GM10248 (cell line): Measurements from ENCODE around the gene ERMN.
"Not testable (repeated sequence)": the region's sequence is repeated elsewhere in the genome, so short reads cannot be mapped to it uniquely, and the experiment has no call there.

ENCODE experiments used
- CTCF ChIA-PET: fragments of 300-600 bp; sonication (Branson Sonifier 250); formaldehyde crosslinking; extraction: SDS; loops from one replicate; lab custom pipeline; 2021; ENCODE audit warnings: antibody characterized with exemption; lab: Yijun Ruan, JAX
- POLR2A ChIA-PET: fragments of 350-650 bp; sonication (Branson Sonifier 250); formaldehyde crosslinking; extraction: SDS; loops from one replicate; lab custom pipeline; 2020; ENCODE audit warnings: antibody characterized with exemption; lab: Yijun Ruan, JAX
- DNase-seq: peaks from one replicate; pipeline ENCODE4 v3.0.0; 2012; ENCODE audit errors: extremely low spot score
- TF ChIP-seq, protein P1 (sequence below): IDR thresholded peaks from 2 replicates; pipeline ENCODE4 v1.5.1; 2012; ENCODE audit warnings: mild to moderate bottlenecking, low read depth; ENCODE audit errors: extremely low read depth, missing control alignments, control extremely low read depth

Gene ERMN, protein sequence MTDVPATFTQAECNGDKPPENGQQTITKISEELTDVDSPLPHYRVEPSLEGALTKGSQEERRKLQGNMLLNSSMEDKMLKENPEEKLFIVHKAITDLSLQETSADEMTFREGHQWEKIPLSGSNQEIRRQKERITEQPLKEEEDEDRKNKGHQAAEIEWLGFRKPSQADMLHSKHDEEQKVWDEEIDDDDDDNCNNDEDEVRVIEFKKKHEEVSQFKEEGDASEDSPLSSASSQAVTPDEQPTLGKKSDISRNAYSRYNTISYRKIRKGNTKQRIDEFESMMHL

GRCh38 chr2:157325786-157326185 lies at the start of gene ERMN:
Gene ERMN, minus strand, starts transcription at chr2:157325824. Its CDS starts 182 bp downstream, at chr2:157325642.
- ChIA-PET POLR2A (interaction anchor here (1.1 kb wide), 1 partner anchor 95 kb away, joined by 3 read pairs; no protein-coding TSS in a partner anchor), CTCF (interaction anchor here (0.8 to 16.8 kb wide), 24 partner anchors 8 to 660 kb away, joined by 3 to 258 read pairs (median 9); no protein-coding TSS in a partner anchor)
- TF ChIP-seq, protein P1, sequence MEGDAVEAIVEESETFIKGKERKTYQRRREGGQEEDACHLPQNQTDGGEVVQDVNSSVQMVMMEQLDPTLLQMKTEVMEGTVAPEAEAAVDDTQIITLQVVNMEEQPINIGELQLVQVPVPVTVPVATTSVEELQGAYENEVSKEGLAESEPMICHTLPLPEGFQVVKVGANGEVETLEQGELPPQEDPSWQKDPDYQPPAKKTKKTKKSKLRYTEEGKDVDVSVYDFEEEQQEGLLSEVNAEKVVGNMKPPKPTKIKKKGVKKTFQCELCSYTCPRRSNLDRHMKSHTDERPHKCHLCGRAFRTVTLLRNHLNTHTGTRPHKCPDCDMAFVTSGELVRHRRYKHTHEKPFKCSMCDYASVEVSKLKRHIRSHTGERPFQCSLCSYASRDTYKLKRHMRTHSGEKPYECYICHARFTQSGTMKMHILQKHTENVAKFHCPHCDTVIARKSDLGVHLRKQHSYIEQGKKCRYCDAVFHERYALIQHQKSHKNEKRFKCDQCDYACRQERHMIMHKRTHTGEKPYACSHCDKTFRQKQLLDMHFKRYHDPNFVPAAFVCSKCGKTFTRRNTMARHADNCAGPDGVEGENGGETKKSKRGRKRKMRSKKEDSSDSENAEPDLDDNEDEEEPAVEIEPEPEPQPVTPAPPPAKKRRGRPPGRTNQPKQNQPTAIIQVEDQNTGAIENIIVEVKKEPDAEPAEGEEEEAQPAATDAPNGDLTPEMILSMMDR: no peak
- DNase-seq: no peak

GRCh38 chr2:157375384-157375783 lies 49.8 kb upstream of the ERMN start:
- ChIA-PET CTCF (interaction anchor here (1.3 kb wide), 1 partner anchor 48 kb away, joined by 4 read pairs; no protein-coding TSS in a partner anchor), POLR2A (no interaction called here)
- TF ChIP-seq, protein P1: no peak
- no peak for DNase-seq

DNA sequence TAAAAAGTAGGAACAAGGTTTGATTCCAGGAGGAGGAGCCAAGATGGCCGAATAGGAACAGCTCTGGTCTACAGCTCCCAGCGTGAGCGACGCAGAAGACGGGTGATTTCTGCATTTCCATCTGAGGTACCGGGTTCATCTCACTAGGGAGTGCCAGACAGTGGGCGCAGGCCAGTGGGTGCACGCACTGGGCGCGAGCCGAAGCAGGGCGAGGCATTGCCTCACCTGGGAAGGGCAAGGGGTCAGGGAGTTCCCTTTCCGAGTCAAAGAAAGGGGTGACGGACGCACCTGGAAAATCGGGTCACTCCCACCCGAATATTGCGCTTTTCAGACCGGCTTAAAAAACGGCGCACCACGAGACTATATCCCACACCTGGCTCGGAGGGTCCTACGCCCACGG lies 42.9 kb upstream of the ERMN start:
- CTCF ChIA-PET, DNase-seq: not testable (repeated sequence)

GRCh38 chr2:157367704-157368103 lies 42.1 kb upstream of the ERMN start:
- POLR2A ChIA-PET: no interaction called here
- TF ChIP-seq, protein P1: no peak
- CTCF ChIA-PET: interaction anchor here (1.4 to 5.2 kb wide), 3 partner anchors 17 to 125 kb away, joined by 3 to 43 read pairs (median 5); no protein-coding TSS in a partner anchor
- DNase-seq: no peak

More for the DNA sequence above, 42.9 kb upstream of the ERMN start:
- POLR2A ChIA-PET: not testable (repeated sequence)

DNA sequence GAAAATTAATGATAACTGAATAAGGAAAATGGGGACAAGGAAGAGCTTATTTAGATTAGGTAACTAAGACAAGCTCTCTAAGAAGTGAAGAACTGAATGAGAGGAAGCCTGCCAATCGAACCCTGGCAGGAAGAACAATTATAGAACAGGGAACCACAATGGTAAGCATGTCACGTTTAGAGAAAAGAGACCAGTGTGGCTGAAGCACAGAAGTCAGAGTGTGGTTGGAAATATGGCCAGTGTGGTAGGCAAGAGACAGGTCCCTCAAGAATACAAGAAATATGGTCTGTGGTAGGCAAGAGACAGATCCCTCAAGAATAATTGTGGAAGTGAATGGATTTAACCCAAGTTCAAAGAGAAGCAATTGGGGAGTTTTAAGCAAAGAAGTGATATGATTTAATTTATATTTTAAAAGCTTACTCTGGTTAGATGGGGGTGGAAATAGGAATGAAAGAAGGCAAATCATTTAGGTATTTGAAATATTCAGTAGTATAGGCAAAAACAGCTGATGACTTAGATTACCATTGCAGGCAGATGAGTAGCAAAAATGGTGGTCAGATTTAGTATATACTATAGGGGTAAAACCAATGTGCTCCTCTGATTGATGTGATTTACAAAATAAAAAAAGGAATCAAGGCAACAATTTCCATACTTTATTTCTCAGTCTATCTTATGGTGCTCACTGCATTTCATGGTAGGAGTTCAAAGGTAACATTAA lies 38.8 kb upstream of the ERMN start:
- no peak for DNase-seq
- CTCF ChIA-PET: interaction anchor here (1.4 to 5.2 kb wide), 6 partner anchors 13 to 40 kb away, joined by 4 to 43 read pairs (median 4); no protein-coding TSS in a partner anchor
- POLR2A ChIA-PET: no interaction called here
- TF ChIP-seq, protein P1: no peak

GRCh38 chr2:157363612-157364101 lies 38.0 kb upstream of the ERMN start:
- POLR2A ChIA-PET: no interaction called here
- CTCF ChIA-PET: interaction anchor here (1.1 to 5.2 kb wide), 5 partner anchors 27 to 41 kb away, joined by 4 to 43 read pairs (median 4); no protein-coding TSS in a partner anchor
- TF ChIP-seq, protein P1: no peak
- DNase-seq: no peak
